Upper lobe of left lung (tissue), 4 donors: ENCODE measurements around the gene SGIP1.

Experiments used
- CTCF ChIP-seq, 6 experiments: fragments of 450-650 bp in 4 of 6; fragments of 200-600 bp in 2 of 6; sonication (generic) in 2 of 6; IDR thresholded peaks; one replicate each; pipeline ENCODE4 v1.5.1; 2016 to 2019; ENCODE audit warnings: antibody characterized with exemption in 6 of 6
- POLR2A ChIP-seq, 4 donors: fragments of 450-650 bp; IDR thresholded peaks; one replicate each; pipeline ENCODE4 v1.5.1; 2016 to 2017; ENCODE audit warnings: antibody characterized with exemption in 4 of 4, mild to moderate bottlenecking in 2 of 4
- POLR2AphosphoS5 ChIP-seq, 2 donors: sonication (generic); formaldehyde crosslinking; IDR thresholded peaks; one replicate each; pipeline ENCODE4 v1.5.1; 2017; ENCODE audit warnings: antibody characterized with exemption in 2 of 2

GRCh38 chr1:66777831-66778230, 243.9 kb downstream of the SGIP1 start:
- TF ChIP-seq CTCF (IDR thresholded peaks at IDR 0.05) = no peak
- no peak for TF ChIP-seq POLR2AphosphoS5 (IDR thresholded peaks at IDR 0.05)
- no peak for TF ChIP-seq POLR2A (IDR thresholded peaks at IDR 0.05)
